IMR-90 (cell line): ENCODE results near the gene PTPRK. TPM values are rescaled to one million over a fixed set of nuclear protein-coding genes. Genes with fewer than 3 reads are reported as not detected.

Experiments used
- ATAC-seq: fragments of 200-7000 bp; cut with Tn5 transposase; 2 replicates; pipeline ENCODE4 v1.9.1; 2020; ENCODE audit warnings: low read depth, mild to moderate bottlenecking, moderate library complexity
- BruUV-seq: library from RNA; stranded (reverse); fragments of 400-500 nt; replicated peaks from 2 replicates; lab custom pipeline; 2021; lab: Mats Ljungman, UMichigan
- CTCF ChIA-PET: fragments of 300-600 bp; formaldehyde crosslinking; extraction: SDS; loops from one replicate; lab custom pipeline; 2021; ENCODE audit warnings: antibody characterized with exemption; lab: Yijun Ruan, JAX
- POLR2A ChIA-PET: fragments of 300-600 bp; sonication (Branson Sonifier 250); formaldehyde crosslinking; loops from one replicate; lab custom pipeline; 2022; ENCODE audit warnings: antibody characterized with exemption; ENCODE audit not compliant: unreplicated experiment; lab: Charles Lee
- DNase-seq: peaks from one replicate; pipeline ENCODE4 v3.0.0; 2013
- H2AFZ ChIP-seq: replicated peaks from 2 replicates; pipeline ENCODE3; 2013; ENCODE audit warnings: low read length, mild to moderate bottlenecking; ENCODE audit not compliant: poor library complexity
- H2AK5ac ChIP-seq: 2 replicates; pipeline ENCODE4 v1.6.1; 2013; ENCODE audit warnings: low read depth, low read length, inconsistent platforms
- H2AK9ac ChIP-seq: replicated peaks from 2 replicates; pipeline ENCODE3; 2013; ENCODE audit warnings: mild to moderate bottlenecking, low read depth, low read length, moderate library complexity; ENCODE audit not compliant: poor library complexity
- H2BK120ac ChIP-seq: 2 replicates; pipeline ENCODE4 v1.6.1; 2013; ENCODE audit warnings: low read depth, low read length, inconsistent platforms
- H2BK15ac ChIP-seq: 3 replicates; pipeline ENCODE4 v1.6.1; 2013; ENCODE audit warnings: low read depth, low read length, inconsistent platforms
- H2BK20ac ChIP-seq: 2 replicates; pipeline ENCODE4 v1.6.1; 2013; ENCODE audit warnings: low read depth, mild to moderate bottlenecking, inconsistent platforms, low read length, moderate library complexity
- H2BK5ac ChIP-seq: 2 replicates; pipeline ENCODE4 v1.6.1; 2013; ENCODE audit warnings: mild to moderate bottlenecking, low read depth, low read length, inconsistent platforms; ENCODE audit not compliant: poor library complexity, severe bottlenecking
- H3K14ac ChIP-seq: replicated peaks from 2 replicates; pipeline ENCODE4 v1.6.1; 2013; ENCODE audit warnings: low read depth, low read length, inconsistent platforms
- H3K18ac ChIP-seq: 2 replicates; pipeline ENCODE4 v1.6.1; 2013; ENCODE audit warnings: low read depth, low read length, control low read depth
- H3K23ac ChIP-seq: 2 replicates; pipeline ENCODE4 v1.6.1; 2013; ENCODE audit warnings: low read depth, low read length, inconsistent platforms
- H3K27ac ChIP-seq: 2 replicates; pipeline ENCODE4 v1.5.1; 2013; ENCODE audit warnings: mild to moderate bottlenecking, control low read depth, low read length; ENCODE audit not compliant: insufficient read depth
- H3K27me3 ChIP-seq: 2 replicates; pipeline ENCODE4 v1.6.1; 2013; ENCODE audit warnings: low read length; ENCODE audit not compliant: control insufficient read depth, insufficient read depth
- H3K36me3 ChIP-seq: 2 replicates; pipeline ENCODE4 v1.6.1; 2013; ENCODE audit warnings: low read length, mixed read lengths; ENCODE audit not compliant: control insufficient read depth, insufficient read depth
- H3K4ac ChIP-seq: 2 replicates; pipeline ENCODE4 v1.6.1; 2013; ENCODE audit warnings: low read depth, low read length, inconsistent platforms
- H3K4me1 ChIP-seq: 2 replicates; pipeline ENCODE4 v1.6.1; 2013; ENCODE audit warnings: low read length, mixed read lengths; ENCODE audit not compliant: control insufficient read depth, insufficient read depth
- H3K4me2 ChIP-seq: 2 replicates; pipeline ENCODE4 v1.6.1; 2013; ENCODE audit warnings: low read depth, mild to moderate bottlenecking, control low read depth, low read length, moderate library complexity
- H3K4me3 ChIP-seq: 2 replicates; pipeline ENCODE4 v1.5.1; 2013; ENCODE audit warnings: low read depth, mild to moderate bottlenecking, control low read depth, low read length, moderate library complexity; ENCODE audit not compliant: insufficient read depth
- H3K56ac ChIP-seq: 2 replicates; pipeline ENCODE4 v1.6.1; 2013; ENCODE audit warnings: low read length, inconsistent platforms; ENCODE audit not compliant: insufficient read depth; ENCODE audit errors: extremely low read depth
- H3K79me1 ChIP-seq, 2 experiments: 2 replicates each; pipeline ENCODE4 v1.6.1; 2013; ENCODE audit warnings: low read length in 2 of 2, inconsistent platforms in 1 of 2, low read depth in 1 of 2
- H3K9ac ChIP-seq: 2 replicates; pipeline ENCODE4 v1.6.1; 2013; ENCODE audit warnings: low read depth, low read length, control low read depth
- H3K9me1 ChIP-seq: 2 replicates; pipeline ENCODE4 v1.6.1; 2013; ENCODE audit warnings: low read length, inconsistent platforms; ENCODE audit not compliant: insufficient read depth
- H3K9me3 ChIP-seq: 2 replicates; pipeline ENCODE4 v1.6.1; 2013; ENCODE audit warnings: low read length; ENCODE audit not compliant: control insufficient read depth, insufficient read depth
- H4K20me1 ChIP-seq: 2 replicates; pipeline ENCODE4 v1.6.1; 2013; ENCODE audit warnings: low read length, inconsistent platforms; ENCODE audit not compliant: insufficient read depth
- H4K5ac ChIP-seq: 2 replicates; pipeline ENCODE4 v1.6.1; 2013; ENCODE audit warnings: mild to moderate bottlenecking, low read depth, low read length, control low read depth
- H4K8ac ChIP-seq, 2 experiments: 2 replicates each; pipeline ENCODE4 v1.6.1; 2013; ENCODE audit warnings: low read depth in 2 of 2, low read length in 2 of 2, control low read depth in 1 of 2, inconsistent platforms in 1 of 2
- H4K91ac ChIP-seq: 2 replicates; pipeline ENCODE4 v1.6.1; 2013; ENCODE audit warnings: low read depth, low read length, inconsistent platforms; ENCODE audit not compliant: insufficient read depth
- BHLHE40 ChIP-seq: fragments of 150-350 bp; IDR thresholded peaks from 2 replicates; pipeline ENCODE4 v1.6.1; 2016; ENCODE audit warnings: mild to moderate bottlenecking, low read depth, low read length
- CTCF ChIP-seq: conservative IDR thresholded peaks from 2 replicates; pipeline ENCODE4 v1.5.1; 2012; ENCODE audit warnings: mild to moderate bottlenecking, low read depth, low read length, improper control_type of control experiment
- WGBS, 2 experiments: methylation state at CpG; one replicate each; pipeline versions ENCODE4 v1.1.5 to v1.1.7; 2013; ENCODE audit warnings: missing lambda C conversion rate in 2 of 2; ENCODE audit not compliant: insufficient read length in 1 of 2; ENCODE audit errors: extremely low coverage in 2 of 2; 5-methylcytosine and 5-hydroxymethylcytosine counted together
- dilution Hi-C: fragments of 300-500 bp; cut with HindIII; formaldehyde crosslinking; loops from one replicate; pipeline ENCODE4 v1.14.3; 2018; ENCODE audit warnings: low sequenced_read_pairs; ENCODE audit not compliant: unreplicated experiment
- in situ Hi-C: fragments of 300-500 bp; cut with MboI; formaldehyde crosslinking; loops from 3 replicates; pipeline ENCODE4 v1.14.3; 2019; ENCODE audit warnings: low sequenced_read_pairs, inconsistent platforms, mixed read lengths
- intact Hi-C: fragments of 100-400 bp; cut with micrococcal nuclease; formaldehyde crosslinking; loops from 2 replicates; pipeline ENCODE4 v1.10.0; 2022
- polyA plus RNA-seq, 3 experiments: library from polyadenylated mRNA; depleted of rRNA; stranded (reverse); fragments of >200 nt; gene quantifications; 2 replicates each; pipeline ENCODE4 v1.2.3, GENCODE V29; 2012; ENCODE audit warnings: low replicate concordance in 1 of 3
- total RNA-seq: library from RNA; depleted of rRNA; stranded (reverse); fragments of >200 nt; gene quantifications from 2 replicates; pipeline ENCODE4 v1.2.3, GENCODE V29; 2012

Gene PTPRK
- total and polyA plus RNA-seq, 2 of the 4 experiments (the other 2 are of a cell fraction): 18.0 to 80.8 TPM

- Histone ChIP-seq H3K9me3 (no peaks in the 10 kb centered on the region), H3K9ac (no peak overlapping the region), H3K4me1 (no peaks in the 10 kb centered on the region), H2BK20ac (no peak overlapping the region), H3K23ac (peak overlapping the region; percentile 24; the same call in 1 of the 2 replicates), H3K36me3 (no peaks in the 10 kb centered on the region), H3K4me2 (no peak overlapping the region), H2BK120ac (no peak overlapping the region), H2AK9ac (no peak overlapping the region), H3K18ac (no peak overlapping the region), H4K20me1 (no peaks in the 10 kb centered on the region), H2BK15ac (no peak overlapping the region), H4K5ac (no peak overlapping the region), H2AFZ (no peak overlapping the region), H2BK5ac (no peak overlapping the region), H3K4me3 (no peak overlapping the region), H3K56ac (no peak overlapping the region), H2AK5ac (no peak overlapping the region), H3K79me1 (no peaks in the 10 kb centered on the region), H3K27ac (no peak overlapping the region), H4K8ac (no peak overlapping the region), H4K91ac (no peak overlapping the region), H3K27me3 (no peaks in the 10 kb centered on the region), H3K9me1 (no peaks in the 10 kb centered on the region), H3K14ac (no peak overlapping the region), H3K4ac (no peak overlapping the region)
- no peak for ATAC-seq
- no TSS peak for BruUV-seq
- in situ Hi-C loops: no loop called here
- dilution Hi-C loops: no loop called here
- intact Hi-C loops: no loop called here
- POLR2A ChIA-PET: no interaction called here
- no CpG with 5 or more reads among the region's 2 CpGs for WGBS, 2 experiments
- TF ChIP-seq CTCF (0 out of 2 replicates have a peak, but pooled peaks have one; percentile 6), BHLHE40 (no peak)
- CTCF ChIA-PET: no interaction called here
- no peak for DNase-seq
Measured at GRCh38 chr6:128554302-128554701, 33.9 kb upstream of the PTPRK start.
